ENCODE measurements around the gene LOC101059915.
"Not testable (repeated sequence)": the region's sequence is repeated elsewhere in the genome, so short reads cannot be mapped to it uniquely, and the experiment has no call there.

Gene LOC101059915

DNA sequence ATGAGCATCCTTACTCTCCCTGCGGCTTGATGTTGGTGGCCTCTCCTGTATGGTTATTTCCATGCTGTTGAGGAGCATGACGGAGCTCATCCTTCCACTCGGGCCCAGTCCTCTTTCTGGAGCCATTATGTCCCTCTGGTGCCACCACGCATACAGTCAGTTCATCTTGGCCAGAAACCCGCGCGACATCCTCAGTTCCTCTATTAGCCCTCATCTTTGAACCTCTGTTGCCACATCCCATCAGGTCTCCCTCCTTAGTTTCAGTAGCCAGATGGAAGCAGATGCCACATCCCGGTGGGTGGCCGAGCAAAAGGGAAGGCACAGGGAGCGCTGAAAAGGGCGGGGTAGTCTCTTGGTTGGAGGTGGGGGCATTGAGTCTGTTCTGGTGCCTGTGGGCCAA is 4.6 kb downstream of the LOC101059915 start:
- no peak for DNase-seq (ENCODE audit: low read depth)

DNA sequence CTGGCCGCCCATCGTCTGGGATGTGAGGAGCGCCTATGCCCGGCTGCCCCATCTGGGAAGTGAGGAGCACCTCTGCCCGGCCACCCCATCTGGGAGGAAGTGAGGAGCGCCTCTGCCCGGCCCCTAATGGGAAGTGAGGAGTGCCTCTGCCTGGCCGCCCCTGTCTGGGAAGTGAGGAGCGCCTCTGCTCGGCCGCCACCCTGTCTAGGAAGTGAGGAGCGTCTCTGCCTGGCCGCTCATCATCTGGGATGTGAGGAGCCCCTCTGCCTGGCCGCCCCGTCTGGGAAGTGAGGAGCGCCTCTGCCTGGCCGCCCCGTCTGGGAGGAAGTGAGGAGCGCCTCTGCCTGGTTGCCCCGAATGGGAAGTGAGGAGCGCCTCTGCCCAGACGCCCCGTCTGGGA is 8.3 kb downstream of the LOC101059915 start:
- DNase-seq (ENCODE audit: low read depth) = not testable (repeated sequence)

DNA sequence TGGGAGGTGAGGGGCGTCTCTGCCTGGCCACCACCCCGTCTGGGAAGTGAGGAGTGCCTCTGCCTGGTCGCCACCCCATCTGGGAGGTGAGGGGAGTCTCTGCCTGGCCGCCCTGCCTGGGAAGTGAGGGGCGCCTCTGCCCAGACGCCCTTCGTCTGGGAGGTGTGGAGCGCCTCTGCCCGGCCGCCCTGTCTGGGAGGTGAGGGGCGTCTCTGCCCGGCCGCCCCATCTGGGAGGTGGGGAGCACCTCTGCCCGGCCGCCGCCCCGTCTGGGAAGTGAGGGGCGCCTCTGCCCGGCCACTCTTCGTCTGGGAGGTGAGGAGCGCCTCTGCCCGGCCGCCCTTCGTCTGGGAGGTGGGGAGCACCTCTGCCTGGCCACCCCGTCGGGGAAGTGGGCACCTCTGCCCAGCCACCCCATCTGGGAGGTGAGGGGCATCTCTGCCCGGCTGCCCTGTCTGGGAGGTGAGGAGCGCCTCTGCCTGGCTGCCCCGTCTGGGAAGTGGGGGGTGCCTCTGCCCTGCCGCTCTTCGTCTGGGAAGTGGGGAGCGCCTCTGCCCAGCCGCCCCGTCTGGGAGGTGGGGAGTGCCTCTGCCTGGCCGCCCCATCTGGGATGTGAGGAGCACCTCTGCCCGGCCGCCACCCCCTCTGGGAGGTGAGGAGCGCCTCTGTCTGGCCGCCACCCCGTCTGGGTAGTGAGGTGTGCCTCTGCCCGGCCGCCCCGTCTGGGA is 8.9 kb downstream of the LOC101059915 start:
- not testable (repeated sequence) for DNase-seq (ENCODE audit: low read depth)

DNA sequence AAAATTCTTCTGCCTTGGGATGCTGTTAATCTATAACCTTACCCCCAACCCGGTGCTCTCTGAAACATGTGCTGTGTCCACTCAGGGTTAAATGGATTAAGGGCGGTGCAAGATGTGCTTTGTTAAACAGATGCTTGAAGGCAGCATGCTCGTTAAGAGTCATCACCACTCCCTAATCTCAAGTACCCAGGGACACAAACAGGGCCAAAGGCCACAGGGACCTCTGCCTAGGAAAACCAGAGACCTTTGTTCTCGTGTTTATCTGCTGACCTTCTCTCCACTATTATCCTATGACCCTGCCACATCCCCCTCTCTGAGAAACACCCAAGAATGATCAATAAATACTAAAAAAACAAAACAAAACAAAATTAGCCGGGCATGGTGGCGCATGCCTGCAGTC is 9.8 kb downstream of the LOC101059915 start:
- DNase-seq (ENCODE audit: low read depth) = not testable (repeated sequence)

DNA sequence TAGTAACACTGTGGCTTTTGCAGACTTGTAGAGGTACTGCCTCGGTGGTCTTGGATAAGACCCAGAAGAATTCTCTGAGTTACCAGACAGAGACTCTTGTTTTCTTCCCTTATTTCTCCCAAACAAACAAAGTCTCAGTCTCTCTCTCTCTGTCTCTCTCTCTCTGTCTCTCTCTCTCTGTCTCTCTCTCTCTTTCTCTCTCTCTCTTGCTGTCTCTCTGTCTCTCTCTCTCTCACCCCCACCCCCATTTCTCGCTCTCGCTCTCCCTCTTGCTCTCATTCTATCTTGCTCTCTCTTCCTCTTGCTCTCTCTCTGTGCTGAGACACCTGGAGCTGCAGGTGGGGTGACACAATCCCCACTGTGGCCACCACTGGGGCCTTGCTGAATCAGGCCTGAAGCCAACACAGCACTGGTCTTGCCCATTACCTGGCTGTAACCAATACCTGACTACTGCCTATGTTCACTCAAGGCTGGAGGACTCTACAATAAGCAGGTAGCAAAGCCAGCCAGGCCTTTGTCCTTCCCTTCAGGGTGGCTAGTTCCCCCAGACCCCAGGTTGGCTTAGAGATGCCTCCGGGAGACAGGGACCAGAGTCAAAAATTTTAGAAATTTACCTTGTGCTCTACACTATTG is 12.3 kb downstream of the LOC101059915 start:
- no peak for DNase-seq (ENCODE audit: low read depth)

DNA sequence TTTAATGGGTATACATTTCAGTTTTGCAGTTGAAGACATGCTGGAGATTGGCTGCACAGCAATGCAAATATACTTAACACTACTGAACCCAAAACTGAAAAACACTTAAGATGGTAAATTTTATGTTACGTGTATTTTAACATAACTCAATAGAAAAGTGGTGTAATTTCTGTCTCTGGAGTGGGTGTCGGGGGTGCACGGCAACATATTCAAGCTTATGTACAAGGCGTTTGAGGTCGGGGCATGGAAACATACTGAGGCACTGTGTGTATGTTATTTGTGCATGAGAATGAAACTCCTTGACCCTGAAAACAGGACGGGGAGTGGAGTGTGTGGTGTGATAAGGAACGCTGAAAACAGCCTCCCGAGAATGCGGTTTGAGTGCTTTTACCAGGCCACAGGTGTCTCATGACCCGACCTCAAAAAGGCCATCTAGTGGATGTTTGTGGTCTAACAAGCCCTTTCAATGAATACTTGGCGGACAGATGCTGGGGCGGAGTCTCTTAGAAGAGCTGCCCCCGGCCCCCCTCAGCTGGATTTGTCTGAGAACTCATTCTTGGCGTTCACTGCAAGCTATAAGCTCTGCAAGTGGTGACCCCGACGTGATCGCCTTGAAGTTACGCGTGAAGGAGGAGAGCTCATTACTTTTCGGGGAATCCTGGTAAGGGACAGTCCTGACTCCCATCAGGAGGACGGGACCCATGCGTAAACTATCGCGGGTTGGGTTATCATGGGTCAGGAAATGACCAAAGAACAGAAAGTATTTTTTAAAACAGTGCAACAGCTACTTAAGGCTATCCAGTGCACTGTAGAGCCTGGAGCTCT is 29.5 kb downstream of the LOC101059915 start:
- not testable (repeated sequence) for DNase-seq (ENCODE audit: low read depth)

DNA sequence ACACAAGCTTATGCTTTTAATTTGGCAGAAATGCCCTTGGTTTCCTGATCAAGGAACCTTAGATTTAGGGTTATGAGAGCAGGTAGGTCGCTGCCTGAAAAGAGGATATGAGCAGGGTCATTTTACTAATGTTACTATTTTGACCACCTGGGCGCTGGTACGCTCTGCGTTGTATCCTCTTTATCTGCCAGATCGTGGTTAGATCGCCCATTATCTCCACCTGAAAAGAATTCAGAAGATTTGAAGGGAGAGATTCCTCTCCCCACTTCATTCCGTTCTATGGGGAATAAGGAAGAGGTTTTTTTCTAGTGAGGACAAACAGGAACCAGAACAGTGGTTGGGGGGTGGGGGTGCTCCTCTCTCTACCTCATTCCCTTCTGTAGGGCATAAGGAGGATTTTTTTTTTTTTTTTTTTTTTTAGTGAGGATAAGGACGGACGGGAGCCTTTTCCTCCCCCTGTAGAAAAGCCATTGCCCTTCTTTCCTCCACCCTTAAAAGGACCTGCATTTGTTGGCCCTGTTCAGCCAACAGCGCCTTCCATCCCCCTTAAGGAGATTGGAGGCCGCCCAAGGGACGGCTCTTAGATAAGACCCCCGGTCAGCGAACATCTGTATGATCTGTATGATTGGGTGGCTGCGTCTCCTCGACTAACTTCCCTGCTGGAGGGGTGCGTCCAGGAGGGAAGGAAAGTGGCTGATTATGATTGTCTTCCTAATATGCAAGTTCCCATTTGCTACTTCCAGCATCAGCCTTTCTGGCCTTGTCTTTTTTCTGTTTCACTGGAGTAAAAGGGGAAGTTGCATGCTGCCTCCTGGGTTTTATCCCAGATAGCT is 30.3 kb downstream of the LOC101059915 start:
- not testable (repeated sequence) for DNase-seq (ENCODE audit: low read depth)

DNA sequence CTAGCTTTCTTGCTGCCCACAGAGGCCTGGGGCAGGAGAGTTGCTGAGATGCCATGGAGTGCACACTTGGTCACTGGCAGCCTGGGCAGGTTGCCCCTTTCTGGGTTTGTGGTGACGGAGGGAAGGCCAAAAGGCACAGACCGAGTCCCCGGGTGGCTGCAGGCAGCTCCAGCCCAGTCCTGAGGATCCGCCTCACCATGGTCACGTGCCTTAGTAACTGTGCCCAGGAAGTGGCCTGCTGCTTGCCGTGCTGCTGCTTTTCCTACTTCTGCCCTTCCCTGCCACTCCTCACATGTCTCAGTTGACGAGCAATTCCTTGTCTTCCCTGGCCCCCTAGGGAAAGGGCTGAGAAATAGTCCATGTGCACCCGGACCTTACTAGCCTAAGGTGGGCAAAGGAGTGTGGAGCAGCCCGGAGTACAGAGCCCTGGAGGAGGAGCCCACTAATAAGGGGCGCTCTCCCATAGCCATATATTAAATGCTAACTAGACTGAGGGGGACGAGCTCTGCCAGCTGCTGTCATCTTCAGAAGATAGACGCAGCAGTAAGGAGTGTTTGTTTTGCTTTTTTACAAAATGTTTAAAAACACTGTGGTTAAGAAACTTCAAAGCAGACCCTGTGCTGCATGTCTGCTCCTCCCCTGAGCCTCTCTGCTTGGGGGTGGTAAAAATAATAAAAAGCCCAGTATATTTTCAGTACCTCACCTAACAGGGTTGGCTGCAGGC is 31.1 kb downstream of the LOC101059915 start:
- not testable (repeated sequence) for DNase-seq (ENCODE audit: low read depth)

DNA sequence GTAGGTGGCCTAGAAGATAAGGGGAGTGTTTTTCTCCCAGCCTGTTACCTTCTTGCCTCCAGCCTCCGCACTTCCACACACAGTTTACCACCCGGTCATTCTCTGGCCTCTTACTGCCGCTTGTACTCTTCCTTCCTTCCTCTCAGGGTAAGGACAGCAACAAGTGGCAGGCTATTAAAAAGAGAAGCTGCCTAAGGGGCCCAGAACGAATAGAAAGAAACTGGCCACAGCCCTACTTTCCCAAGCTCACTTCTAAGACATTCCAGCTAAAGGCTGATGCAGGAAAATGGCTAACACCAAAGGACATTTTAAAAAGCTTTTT is 31.6 kb downstream of the LOC101059915 start:
- not testable (repeated sequence) for DNase-seq (ENCODE audit: low read depth)

DNA sequence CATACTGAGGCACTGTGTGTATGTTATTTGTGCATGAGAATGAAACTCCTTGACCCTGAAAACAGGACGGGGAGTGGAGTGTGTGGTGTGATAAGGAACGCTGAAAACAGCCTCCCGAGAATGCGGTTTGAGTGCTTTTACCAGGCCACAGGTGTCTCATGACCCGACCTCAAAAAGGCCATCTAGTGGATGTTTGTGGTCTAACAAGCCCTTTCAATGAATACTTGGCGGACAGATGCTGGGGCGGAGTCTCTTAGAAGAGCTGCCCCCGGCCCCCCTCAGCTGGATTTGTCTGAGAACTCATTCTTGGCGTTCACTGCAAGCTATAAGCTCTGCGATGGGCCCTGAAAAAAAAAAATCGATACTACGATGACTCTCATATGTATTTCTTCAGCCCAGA is 35.5 kb downstream of the LOC101059915 start:
- DNase-seq (ENCODE audit: low read depth) = not testable (repeated sequence)

DNA sequence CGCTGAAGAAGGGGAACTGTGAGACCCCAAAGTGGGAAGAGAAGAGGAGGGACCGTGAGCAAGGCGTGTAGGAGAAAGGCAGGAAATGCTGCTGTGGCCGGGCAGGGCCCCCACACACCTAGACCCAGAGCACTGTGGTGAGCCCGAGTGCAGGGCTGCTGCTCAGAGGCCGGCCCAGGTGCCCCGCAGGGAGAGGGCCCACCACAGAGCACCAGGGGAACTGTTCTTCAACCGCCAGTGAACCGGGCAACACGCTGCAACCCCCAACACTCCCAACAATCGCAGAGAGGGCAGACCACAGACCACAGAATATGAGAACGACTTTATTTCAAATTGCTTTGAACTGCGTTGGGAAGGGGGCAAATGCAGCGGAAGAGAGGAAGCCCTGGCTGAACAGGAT is 46.7 kb downstream of the LOC101059915 start:
- DNase-seq (ENCODE audit: low read depth) = not testable (repeated sequence)

DNA sequence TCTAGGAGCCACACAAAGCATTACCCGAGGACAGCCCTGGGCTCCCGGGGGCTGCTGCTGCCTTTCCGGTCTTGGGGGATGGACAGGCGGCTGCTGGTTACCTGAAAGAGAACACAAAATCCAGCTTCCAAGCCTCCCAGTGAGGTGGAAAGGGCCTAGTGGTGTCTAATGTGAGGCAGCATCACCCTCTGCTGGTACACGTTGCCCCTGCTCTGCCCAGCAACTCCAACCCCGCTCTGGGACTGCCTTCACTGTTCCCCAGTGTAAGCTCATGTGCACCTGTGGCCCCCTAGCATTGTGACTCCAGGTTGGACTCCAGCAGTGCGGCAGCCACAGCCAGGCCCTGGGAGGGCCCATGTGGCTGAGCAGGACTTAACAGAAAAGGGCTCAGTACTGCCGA is 48.2 kb downstream of the LOC101059915 start:
- not testable (repeated sequence) for DNase-seq (ENCODE audit: low read depth)

DNA sequence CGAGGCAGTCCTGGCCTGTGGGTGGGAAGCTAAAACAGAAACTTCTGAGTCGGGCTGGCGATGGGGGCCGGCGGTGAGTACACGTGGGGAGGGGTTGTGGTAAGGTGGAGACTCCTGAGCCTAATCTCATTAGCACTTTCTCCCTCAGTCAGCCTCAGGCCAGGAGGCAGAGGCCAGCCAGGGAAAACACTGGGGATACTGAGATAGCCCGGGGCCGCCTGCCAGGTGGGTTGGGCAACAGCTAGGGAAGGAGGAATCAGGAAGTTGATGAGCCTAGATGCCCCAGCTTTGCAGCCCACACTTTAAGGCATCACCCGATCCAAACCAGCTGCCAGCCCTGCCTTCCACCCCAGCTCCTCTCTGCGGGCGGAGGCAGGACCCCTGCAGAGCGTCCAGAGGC is 49.0 kb downstream of the LOC101059915 start:
- not testable (repeated sequence) for DNase-seq (ENCODE audit: low read depth)

DNA sequence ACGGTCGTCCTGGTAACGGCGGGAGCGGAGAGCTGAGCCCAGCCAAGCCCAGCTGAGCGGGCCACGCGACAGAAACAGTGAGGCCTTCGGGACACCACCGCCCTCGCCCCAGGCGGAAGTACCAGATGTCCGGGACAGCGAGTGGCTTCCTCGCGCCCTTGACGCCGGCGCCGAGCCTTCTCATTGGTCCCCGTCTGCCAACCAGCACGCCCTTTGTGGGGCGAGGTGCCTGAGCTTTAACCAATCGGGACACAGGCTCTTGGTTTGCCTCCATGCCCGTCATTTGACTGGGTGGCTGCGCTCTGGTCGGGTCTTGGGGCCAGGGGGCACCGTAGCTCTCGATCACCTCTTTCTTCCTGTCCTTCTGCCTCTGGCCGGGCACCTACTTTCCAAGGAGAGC is 50.8 kb downstream of the LOC101059915 start, which contains the start of gene CXorf49:
TSS of gene CXorf49 (minus strand) at position 101 of the 400 bp plus-strand sequence. CDS start 134 bp downstream, outside the sequence.
- DNase-seq (ENCODE audit: low read depth) = not testable (repeated sequence)

DNA sequence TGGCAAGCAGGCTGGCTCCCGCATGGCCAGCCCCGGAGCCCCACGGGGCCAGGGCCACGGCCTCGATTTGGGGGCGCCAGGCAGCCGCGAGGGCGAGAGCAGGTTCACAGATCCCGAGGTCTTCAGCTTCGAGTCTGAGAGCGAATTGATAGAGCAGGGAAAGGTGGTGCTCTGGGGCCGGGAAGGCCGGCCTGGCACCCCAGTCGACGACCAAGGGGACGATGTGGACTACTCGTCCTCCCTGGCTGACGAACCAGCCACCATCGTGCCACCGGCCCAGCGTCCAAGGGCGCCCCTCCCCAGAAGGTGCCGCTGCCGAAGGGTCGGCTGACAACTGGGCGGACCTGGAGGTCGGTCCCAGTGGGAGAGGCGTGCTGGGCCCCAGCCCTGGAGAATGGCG is 51.8 kb downstream of the LOC101059915 start:
- not testable (repeated sequence) for DNase-seq (ENCODE audit: low read depth)

DNA sequence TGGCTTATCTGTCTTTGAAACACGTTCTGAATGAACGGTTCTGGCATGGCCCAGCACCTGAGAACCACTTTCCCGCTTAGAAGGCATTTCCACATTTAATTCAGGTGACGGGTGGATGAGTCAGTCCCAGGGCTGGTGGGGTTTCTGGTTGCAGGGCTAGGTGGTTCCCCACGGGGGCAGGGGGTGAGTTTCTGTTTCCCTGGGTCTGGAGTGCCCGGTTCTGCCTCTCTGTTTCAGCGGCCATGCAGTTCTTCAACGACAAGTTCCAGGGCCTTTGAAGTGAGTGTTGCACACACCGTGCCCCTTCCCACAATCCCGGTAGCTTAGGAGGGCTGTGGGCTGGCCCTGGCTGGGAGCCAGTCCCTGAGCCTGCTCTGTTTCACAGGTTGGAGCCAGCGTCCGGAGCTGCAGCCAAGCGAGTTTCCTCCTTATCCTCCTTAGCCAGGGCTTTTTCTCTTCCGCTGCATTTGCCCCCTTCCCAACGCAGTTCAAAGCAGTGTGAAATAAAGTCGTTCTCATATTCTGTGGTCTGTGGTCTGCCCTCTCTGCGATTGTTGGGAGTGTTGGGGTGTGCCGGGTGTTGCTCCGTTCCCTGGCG is 53.0 kb downstream of the LOC101059915 start:
- DNase-seq (ENCODE audit: low read depth) = not testable (repeated sequence)

Data from HT1080 (cell line).